ENCODE data around the gene PPP1R9B. TPM values are rescaled to one million over a fixed set of nuclear protein-coding genes. Genes with fewer than 3 reads are reported as not detected.

PPP1R9B gene
- total RNA-seq, 1 donor from 2014 or later = 58.6 TPM

DNA sequence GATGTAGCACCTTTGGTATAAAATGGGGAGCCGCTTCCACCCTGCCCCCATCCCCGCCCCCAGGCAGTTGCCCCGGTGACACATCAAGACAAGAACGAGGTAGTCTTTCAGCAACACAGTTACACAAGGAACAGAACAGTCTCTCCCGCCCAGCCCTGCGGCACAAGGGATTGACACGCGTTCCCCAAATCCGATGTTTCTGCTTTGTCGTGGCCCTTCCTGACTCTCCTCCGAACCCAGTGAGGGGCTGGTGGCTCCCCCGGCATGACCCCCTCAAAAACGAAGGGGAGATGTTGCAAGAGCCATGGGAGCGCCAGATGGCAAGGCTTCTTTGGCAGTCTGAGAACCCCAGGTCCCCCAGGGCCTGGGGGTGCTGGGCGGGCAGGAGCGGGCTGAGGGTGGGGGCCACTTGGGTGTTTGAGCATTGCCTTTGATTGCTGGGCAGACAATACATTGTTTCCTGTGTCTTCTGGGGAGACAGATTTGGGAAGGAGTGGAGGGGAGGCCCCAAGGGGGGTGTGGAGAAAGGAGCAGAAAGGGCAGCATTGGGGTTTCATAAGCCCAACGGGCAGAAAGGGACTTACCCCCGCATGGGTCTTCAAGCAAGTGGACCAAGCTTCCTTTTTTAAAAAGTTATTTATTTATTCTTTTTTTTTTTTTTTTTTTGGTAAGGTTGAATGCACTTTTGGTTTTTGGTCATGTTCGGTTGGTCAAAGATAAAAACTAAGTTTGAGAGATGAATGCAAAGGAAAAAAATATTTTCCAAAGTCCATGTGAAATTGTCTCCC is 34.3 kb upstream of the PPP1R9B start:
- H3K27me3 Mint-ChIP-seq (ENCODE audit: low read depth) = no peaks in the 10 kb centered on the region
- peak overlapping the region; percentile 75 for H3K27ac Mint-ChIP-seq
- H3K9me3 Mint-ChIP-seq = no peaks in the 10 kb centered on the region
- H3K36me3 Mint-ChIP-seq = peaks cover 23% of the 10 kb centered on the region
- TF ChIP-seq, protein P1, sequence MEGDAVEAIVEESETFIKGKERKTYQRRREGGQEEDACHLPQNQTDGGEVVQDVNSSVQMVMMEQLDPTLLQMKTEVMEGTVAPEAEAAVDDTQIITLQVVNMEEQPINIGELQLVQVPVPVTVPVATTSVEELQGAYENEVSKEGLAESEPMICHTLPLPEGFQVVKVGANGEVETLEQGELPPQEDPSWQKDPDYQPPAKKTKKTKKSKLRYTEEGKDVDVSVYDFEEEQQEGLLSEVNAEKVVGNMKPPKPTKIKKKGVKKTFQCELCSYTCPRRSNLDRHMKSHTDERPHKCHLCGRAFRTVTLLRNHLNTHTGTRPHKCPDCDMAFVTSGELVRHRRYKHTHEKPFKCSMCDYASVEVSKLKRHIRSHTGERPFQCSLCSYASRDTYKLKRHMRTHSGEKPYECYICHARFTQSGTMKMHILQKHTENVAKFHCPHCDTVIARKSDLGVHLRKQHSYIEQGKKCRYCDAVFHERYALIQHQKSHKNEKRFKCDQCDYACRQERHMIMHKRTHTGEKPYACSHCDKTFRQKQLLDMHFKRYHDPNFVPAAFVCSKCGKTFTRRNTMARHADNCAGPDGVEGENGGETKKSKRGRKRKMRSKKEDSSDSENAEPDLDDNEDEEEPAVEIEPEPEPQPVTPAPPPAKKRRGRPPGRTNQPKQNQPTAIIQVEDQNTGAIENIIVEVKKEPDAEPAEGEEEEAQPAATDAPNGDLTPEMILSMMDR (IDR thresholded peaks at IDR 0.05; ENCODE audit: unreplicated experiment) = no peak
- no peak for DNase-seq (ENCODE audit: low spot score in 2 of 2, unreplicated experiment in 2 of 2)
- peaks cover 40% of the 10 kb centered on the region for H3K4me1 Mint-ChIP-seq
- H3K4me3 Mint-ChIP-seq = no peak overlapping the region

DNA sequence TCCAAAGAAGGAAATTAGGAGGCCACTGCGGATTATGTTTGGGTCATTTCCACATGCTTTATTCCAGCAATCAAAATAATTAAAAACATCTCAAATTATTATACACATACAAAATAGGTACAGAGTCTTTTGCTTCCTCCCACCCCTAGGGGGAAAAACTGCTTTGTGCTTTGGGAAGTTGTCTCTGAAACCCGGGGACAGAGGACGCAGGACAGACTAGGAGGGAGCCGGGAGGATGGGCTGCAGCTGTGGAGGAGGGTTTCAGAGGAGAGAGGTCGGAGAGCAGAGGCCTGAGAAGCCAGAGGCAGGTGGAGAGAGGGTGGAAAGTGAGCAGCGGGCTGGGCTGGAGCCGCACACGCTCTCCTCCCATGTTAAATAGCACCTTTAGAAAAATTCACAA is 33.6 kb upstream of the PPP1R9B start:
- Mint-ChIP-seq H3K4me1 (peaks cover 37% of the 10 kb centered on the region), H3K27me3 (ENCODE audit: low read depth) (no peaks in the 10 kb centered on the region), H3K9me3 (no peaks in the 10 kb centered on the region), H3K4me3 (no peak overlapping the region), H3K36me3 (peaks cover 20% of the 10 kb centered on the region), H3K27ac (peak overlapping the region; percentile 86)
- TF ChIP-seq, protein P1 (IDR thresholded peaks at IDR 0.05; ENCODE audit: unreplicated experiment) = peak; percentile 44
- DNase-seq (ENCODE audit: low spot score in 2 of 2, unreplicated experiment in 2 of 2) = no peak

DNA sequence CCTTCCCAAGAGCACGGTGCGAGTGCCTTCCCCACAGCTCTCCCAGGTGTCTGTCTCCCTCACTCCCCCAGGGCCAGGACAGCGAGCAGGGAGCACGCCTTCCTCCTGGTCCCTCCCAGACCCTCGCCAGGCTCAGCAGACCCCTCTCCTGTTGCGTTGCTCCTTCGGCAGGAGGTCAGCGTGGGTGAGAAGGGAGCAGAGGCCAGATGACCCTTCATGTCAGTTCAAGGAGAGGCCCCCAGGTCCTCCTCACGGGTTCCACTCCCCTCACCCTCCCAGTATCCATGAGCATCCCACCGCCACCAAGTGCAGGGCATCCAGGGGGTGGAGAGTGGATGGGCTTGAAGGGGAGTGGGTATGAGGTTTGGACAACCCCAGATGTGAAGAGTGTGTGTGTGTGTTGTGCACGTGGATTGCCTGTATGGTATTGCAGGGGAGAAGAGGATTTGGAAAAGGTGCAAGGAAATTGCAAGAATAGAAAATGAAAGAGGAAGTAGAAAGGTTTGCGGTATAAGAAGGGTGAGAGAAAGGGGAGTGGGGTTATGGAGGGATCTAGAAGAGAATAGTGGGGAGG is 33.0 kb upstream of the PPP1R9B start:
- Mint-ChIP-seq H3K36me3 (peaks cover 15% of the 10 kb centered on the region), H3K4me3 (no peak overlapping the region), H3K4me1 (peaks cover 37% of the 10 kb centered on the region), H3K27me3 (ENCODE audit: low read depth) (no peaks in the 10 kb centered on the region), H3K9me3 (no peaks in the 10 kb centered on the region), H3K27ac (peak overlapping the region; percentile 86)
- DNase-seq (ENCODE audit: low spot score in 2 of 2, unreplicated experiment in 2 of 2) = no peak
- TF ChIP-seq, protein P1 (IDR thresholded peaks at IDR 0.05; ENCODE audit: unreplicated experiment) = no peak

DNA sequence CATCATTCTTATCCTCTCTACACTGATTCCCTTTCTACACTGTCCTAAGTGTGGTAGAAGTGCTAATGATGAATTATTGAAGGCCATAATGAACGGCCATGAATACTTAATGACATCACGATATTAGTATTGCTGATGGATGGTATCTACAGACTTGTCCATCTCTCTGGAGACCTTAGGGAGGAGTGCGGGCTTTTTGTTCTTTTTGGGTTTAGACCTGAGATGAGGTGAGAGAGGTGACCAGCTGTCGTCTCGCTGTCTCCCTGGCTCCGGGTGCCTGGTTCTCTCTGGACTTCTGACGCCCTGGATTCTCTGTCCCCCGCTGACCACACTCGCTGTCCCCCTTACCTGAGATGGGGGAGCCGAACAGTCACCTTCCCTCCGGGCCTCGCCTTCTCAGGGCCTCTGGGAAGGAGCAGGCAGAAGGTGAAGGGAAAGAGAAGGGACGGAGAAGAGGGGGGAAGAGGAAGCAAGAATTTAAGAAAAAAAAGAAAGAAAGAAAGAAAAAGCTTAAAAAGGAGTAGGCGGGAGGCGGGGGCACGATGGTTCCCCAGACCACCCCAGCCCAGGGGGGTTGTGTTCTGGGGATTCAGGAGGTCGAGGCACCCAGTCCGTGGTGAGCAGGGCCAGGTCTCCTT is 32.4 kb upstream of the PPP1R9B start:
- H3K36me3 Mint-ChIP-seq = peaks cover 14% of the 10 kb centered on the region
- no peak for DNase-seq (ENCODE audit: low spot score in 2 of 2, unreplicated experiment in 2 of 2)
- H3K4me3 Mint-ChIP-seq = no peak overlapping the region
- H3K27me3 Mint-ChIP-seq (ENCODE audit: low read depth) = no peaks in the 10 kb centered on the region
- TF ChIP-seq, protein P1 (IDR thresholded peaks at IDR 0.05; ENCODE audit: unreplicated experiment) = no peak
- peak overlapping the region; percentile 86 for H3K27ac Mint-ChIP-seq
- H3K4me1 Mint-ChIP-seq = peaks cover 41% of the 10 kb centered on the region
- no peaks in the 10 kb centered on the region for H3K9me3 Mint-ChIP-seq

DNA sequence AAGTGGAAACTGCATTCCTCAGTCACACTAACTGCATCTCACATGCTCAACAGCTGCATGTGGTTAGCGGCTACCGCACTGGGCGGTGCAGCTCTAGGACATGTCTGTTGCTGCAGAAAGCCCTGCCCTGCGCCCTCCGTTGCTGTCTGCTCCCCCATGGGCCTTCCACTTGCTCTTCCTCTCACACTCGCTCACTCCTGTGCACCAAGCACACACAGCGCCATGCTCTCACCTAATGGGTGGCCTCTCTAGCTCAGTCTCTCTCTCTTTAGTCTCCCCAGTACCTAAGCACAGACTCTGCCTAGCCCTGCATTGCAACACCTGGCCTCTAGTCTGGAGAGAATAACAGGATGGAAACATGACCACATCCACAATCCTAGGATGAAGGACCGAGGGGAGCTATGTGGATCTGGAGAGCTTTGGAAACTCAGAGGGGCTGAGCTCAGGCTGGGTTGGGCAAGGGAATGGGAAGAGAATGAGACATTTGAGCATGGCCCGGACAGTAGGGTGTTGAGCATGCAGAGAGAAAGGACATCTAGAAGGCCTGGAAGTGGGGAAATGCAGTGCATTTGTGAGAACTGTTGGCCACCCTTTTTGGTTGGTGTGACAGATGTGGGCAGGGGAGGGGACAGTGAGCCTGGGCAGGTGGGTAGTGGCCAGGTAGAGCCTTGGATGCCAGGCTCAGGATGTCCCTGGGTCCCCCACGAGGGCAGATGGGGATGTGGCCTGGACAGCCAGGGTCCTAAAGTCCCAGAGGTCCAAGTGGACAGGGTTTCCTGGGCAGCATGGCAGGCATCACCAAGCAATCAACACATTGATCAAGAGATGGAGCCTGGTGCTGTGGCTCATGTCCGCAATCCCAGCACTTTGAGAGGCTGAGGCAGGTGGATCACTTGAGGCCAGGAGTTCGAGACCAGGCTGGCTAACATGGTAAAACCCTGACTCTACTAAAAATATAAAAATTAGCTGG is 31.4 kb upstream of the PPP1R9B start:
- peak overlapping the region; percentile 71 for H3K27ac Mint-ChIP-seq
- H3K4me1 Mint-ChIP-seq = peaks cover 45% of the 10 kb centered on the region
- no peaks in the 10 kb centered on the region for H3K9me3 Mint-ChIP-seq
- no peak for DNase-seq (ENCODE audit: low spot score in 2 of 2, unreplicated experiment in 2 of 2)
- H3K36me3 Mint-ChIP-seq = peaks cover 10% of the 10 kb centered on the region
- TF ChIP-seq, protein P1 (IDR thresholded peaks at IDR 0.05; ENCODE audit: unreplicated experiment) = no peak
- no peak overlapping the region for H3K4me3 Mint-ChIP-seq
- H3K27me3 Mint-ChIP-seq (ENCODE audit: low read depth) = no peaks in the 10 kb centered on the region
